ENCODE data around the gene CAMSAP3.

The CAMSAP3 gene, protein sequence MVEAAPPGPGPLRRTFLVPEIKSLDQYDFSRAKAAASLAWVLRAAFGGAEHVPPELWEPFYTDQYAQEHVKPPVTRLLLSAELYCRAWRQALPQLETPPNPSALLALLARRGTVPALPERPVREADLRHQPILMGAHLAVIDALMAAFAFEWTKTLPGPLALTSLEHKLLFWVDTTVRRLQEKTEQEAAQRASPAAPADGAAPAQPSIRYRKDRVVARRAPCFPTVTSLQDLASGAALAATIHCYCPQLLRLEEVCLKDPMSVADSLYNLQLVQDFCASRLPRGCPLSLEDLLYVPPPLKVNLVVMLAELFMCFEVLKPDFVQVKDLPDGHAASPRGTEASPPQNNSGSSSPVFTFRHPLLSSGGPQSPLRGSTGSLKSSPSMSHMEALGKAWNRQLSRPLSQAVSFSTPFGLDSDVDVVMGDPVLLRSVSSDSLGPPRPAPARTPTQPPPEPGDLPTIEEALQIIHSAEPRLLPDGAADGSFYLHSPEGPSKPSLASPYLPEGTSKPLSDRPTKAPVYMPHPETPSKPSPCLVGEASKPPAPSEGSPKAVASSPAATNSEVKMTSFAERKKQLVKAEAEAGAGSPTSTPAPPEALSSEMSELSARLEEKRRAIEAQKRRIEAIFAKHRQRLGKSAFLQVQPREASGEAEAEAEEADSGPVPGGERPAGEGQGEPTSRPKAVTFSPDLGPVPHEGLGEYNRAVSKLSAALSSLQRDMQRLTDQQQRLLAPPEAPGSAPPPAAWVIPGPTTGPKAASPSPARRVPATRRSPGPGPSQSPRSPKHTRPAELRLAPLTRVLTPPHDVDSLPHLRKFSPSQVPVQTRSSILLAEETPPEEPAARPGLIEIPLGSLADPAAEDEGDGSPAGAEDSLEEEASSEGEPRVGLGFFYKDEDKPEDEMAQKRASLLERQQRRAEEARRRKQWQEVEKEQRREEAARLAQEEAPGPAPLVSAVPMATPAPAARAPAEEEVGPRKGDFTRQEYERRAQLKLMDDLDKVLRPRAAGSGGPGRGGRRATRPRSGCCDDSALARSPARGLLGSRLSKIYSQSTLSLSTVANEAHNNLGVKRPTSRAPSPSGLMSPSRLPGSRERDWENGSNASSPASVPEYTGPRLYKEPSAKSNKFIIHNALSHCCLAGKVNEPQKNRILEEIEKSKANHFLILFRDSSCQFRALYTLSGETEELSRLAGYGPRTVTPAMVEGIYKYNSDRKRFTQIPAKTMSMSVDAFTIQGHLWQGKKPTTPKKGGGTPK

GRCh38 chr19:7595466-7596133 lies at the start of gene CAMSAP3:
TSS of gene CAMSAP3 (plus strand) at chr19:7595863. CDS start at chr19:7596003, 140 bp downstream.
- DNase-seq (ENCODE audit: low read depth) = peak; percentile 9

DNA sequence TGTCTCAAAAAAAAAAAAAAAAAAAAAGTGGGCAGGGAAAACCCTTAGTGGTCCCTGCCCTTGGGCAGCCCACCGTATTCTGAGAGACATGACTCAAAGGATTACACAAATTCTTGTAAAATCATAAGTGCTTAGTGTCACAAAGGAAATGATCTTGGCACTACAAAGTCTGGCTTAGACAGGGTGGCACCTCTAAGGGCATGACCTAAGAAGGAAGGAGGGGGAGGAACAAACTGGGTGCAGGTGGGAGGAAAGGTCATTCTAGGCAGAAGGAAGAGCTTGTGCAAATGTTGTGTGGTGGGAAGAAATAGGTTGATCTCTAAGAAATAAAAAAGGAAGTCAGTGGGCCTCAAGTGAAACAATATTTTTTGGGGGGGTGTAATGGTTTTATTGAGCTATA lies 49.8 kb upstream of the CAMSAP3 start:
- DNase-seq (ENCODE audit: low read depth) = no peak

DNA sequence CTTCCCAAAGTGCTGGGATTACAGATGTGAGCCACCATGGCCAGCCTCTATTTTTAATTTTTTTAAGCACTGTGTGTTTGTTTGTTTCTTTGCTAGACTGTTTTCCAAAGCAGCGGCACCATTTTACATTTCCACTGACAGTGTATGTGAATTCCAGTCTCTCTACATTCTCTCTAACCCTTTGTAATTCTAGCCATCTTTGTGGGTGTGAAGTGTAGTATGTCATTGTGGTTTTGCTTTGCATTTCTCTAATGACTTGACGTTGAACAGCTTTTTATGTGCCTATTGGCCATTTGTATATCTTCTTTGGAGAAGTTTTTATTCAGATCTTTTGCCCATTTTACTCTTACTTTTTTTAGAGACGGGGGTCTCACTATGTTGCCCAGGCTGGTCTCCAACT lies 48.5 kb upstream of the CAMSAP3 start:
- DNase-seq (ENCODE audit: low read depth) = no peak

DNA sequence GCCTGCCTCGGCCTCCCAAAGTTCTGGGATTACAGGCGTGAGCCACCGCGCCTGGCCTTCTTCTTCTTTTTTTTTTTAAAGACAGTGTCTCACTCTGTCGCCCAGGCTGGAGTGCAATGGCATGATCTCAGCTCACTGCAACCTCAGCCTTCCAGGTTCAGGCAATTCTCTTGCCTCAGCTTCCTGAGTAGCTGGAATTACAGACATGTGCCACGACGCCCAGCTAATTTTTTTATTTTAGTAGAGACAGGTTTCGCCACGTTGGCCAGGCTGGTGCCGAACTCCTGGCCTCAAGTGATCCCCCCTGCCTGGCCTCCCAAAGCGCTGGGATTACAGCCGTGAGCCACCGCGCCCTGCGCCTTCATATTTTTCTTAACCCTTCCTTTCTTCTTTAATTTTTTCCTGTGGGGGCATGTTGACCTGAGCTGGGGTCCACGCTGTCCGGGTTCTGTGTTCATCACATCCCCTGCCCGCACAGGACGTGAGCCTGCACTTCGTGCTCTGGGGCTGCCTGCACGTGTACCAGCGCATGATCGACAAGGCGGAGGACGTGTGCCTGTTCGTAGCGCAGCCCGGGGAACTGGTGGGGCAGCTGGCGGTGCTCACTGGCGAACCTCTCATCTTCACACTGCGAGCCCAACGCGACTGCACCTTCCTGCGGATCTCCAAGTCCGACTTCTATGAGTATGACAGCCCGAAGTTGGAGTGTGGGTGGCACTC lies 46.1 kb upstream of the CAMSAP3 start:
- no peak for DNase-seq (ENCODE audit: low read depth)

- no peak for DNase-seq (ENCODE audit: low read depth)
Observed at GRCh38 chr19:7550169-7550770, 45.4 kb upstream of the CAMSAP3 start.

- DNase-seq (ENCODE audit: low read depth) = peak; percentile 41
Observed at GRCh38 chr19:7550987-7551761, 44.5 kb upstream of the CAMSAP3 start.

- no peak for DNase-seq (ENCODE audit: low read depth)
Observed at GRCh38 chr19:7552781-7553180, 42.9 kb upstream of the CAMSAP3 start.

- DNase-seq (ENCODE audit: low read depth) = no peak
Observed at GRCh38 chr19:7554565-7554964, 41.1 kb upstream of the CAMSAP3 start.

DNA sequence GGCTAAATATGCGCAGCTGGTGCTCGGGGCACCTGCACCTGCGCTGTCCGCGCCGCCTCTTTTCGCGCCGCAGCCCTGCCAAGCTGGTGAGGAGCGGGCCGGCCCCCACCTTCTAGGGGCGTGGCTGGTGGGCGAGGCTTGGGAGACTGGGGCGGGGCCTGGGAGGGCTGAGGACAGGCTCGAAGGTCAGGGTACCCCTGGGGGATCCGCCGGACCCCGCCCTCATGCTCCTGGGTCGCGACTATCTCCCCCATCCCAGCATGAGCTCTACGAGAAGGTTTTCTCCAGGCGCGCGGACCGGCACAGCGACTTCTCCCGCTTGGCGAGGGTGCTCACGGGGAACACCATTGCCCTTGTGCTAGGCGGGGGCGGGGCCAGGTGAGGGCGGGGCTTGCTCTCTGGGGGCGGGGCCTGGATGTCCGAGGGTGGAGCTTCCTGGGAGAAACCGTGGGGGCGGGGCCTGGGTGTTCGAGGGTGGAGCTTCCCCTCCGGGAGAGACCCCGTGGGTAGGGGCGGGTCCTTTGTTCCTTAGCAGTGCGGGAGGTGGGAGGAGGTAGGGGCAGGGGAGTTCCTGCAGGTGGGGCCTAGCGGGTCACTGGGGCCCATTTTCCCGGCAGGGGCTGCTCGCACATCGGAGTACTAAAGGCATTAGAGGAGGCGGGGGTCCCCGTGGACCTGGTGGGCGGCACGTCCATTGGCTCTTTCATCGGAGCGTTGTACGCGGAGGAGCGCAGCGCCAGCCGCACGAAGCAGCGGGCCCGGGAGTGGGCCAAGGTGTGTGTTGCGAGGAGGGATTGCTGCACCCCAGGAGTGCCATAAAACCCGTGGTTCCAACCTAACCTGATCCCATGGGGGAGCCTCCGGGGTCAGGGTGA lies 40.4 kb upstream of the CAMSAP3 start:
- DNase-seq (ENCODE audit: low read depth) = no peak

DNA sequence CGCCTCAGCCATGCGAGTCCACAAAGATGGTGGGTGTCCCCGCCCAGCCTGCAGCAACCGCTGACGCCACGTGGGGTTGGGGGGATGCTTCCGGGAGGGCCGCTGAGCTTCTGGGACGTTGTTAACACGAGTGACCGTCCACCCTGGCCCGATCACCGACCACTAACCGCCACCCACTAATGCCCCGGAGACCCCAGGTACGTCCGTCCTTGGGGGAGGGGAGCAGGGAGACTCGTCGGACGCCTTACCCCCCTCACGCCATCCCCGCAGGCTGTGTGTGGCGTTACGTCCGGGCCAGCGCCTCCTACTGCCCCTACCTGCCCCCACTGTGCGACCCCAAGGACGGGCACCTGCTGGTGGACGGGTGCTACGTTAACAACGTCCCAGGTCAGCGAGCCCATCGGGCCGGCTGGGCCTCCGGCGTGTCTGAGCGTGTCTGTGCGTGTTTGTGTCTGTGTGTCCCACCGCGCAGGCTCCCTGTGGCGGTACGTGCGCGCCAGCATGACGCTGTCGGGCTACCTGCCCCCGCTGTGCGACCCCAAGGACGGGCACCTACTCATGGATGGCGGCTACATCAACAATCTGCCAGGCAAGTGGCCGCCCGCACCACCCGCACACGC lies 38.9 kb upstream of the CAMSAP3 start:
- no peak for DNase-seq (ENCODE audit: low read depth)

GRCh38 chr19:7558667-7559066 lies 37.0 kb upstream of the CAMSAP3 start:
- no peak for DNase-seq (ENCODE audit: low read depth)

- DNase-seq (ENCODE audit: low read depth) = no peak
Observed at GRCh38 chr19:7559102-7559501, 36.6 kb upstream of the CAMSAP3 start.

- DNase-seq (ENCODE audit: low read depth) = no peak
Observed at GRCh38 chr19:7560255-7560654, 35.4 kb upstream of the CAMSAP3 start.

- no peak for DNase-seq (ENCODE audit: low read depth)
Observed at GRCh38 chr19:7561325-7561724, 34.3 kb upstream of the CAMSAP3 start.

GRCh38 chr19:7562646-7563393 lies 32.8 kb upstream of the CAMSAP3 start:
- DNase-seq (ENCODE audit: low read depth) = peak; percentile 13

GRCh38 chr19:7564866-7565265 lies 30.8 kb upstream of the CAMSAP3 start:
- no peak for DNase-seq (ENCODE audit: low read depth)

DNA sequence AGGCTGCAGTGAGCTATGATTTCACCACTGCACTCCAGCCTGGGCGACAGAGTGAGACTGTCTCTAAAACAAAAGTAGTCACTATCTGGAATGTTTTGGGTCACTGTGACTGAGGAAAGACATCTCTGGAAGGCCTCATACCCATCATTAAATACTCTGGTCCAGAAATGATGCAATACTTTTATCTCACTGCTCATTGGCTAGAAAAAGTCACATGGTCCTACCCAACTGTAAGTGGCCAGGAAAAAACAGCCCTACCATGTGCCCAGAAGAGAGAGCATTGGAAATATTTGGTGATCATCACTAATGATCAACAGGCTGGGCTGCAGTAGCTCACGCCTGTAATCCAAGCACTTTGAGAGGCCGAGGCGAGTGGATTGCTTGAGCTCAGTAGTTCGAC lies 30.3 kb upstream of the CAMSAP3 start:
- no peak for DNase-seq (ENCODE audit: low read depth)

DNA sequence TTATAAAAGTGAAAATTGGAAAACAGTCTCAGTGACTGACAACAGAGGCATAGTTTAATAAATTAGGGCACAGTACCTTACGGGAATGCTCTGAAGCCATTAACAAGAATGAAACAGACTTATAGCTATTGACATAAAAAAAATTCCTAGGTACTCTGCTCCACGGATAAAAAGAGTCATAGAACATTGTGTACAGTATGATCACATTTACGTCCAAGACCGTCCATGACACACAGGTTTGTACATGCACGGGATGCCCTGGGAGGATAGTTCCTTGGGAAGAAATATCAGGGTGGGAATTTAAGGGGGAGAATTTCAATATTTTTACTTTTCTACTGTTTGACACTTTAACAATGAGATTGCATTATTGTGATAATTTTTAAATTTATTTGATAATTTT lies 24.9 kb upstream of the CAMSAP3 start:
- no peak for DNase-seq (ENCODE audit: low read depth)
